ENCODE results near the gene SH2D7. TPM values are rescaled to one million over a fixed set of nuclear protein-coding genes. Genes with fewer than 3 reads are reported as not detected.

SH2D7 gene
- total RNA-seq, 1 experiment from 2014 or later, result not detected

GRCh38 chr15:78097667-78098066 lies 5.3 kb downstream of the SH2D7 start:
- ChIA-PET POLR2A (interaction anchor here (0.6 kb wide), 1 partner anchor 779 kb away, joined by 3 read pairs; no protein-coding TSS in a partner anchor), CTCF (interaction anchor here (1.0 to 4.0 kb wide), 3 partner anchors 11 to 139 kb away, joined by 3 to 35 read pairs (median 6); no protein-coding TSS in a partner anchor)
- Mint-ChIP-seq H3K9me3 (no peaks in the 10 kb centered on the region), H3K27me3 (ENCODE audit: low read depth) (peaks cover 19% of the 10 kb centered on the region), H3K27ac (no peak overlapping the region), H3K4me3 (no peak overlapping the region), H3K36me3 (no peaks in the 10 kb centered on the region), H3K4me1 (no peaks in the 10 kb centered on the region)
- no peak for DNase-seq (ENCODE audit: low spot score)
- no peak for TF ChIP-seq ETV6 (CRISPR knock-in tag; IDR thresholded peaks at IDR 0.05)
- no peak for ATAC-seq

GRCh38 chr15:78098131-78098755 lies 5.9 kb downstream of the SH2D7 start:
- no peaks in the 10 kb centered on the region for H3K4me1 Mint-ChIP-seq
- no peaks in the 10 kb centered on the region for H3K9me3 Mint-ChIP-seq
- no peak overlapping the region for H3K4me3 Mint-ChIP-seq
- CTCF ChIA-PET, result interaction anchor here (1.0 to 4.0 kb wide), 3 partner anchors 11 to 139 kb away, joined by 3 to 35 read pairs (median 6); no protein-coding TSS in a partner anchor
- ATAC-seq (no peak), DNase-seq (ENCODE audit: low spot score) (no peak)
- no peak for TF ChIP-seq ZNF512 (CRISPR knock-in tag; IDR thresholded peaks at IDR 0.05; ENCODE audit: borderline replicate concordance)
- no peak for TF ChIP-seq TCF7 (CRISPR knock-in tag; IDR thresholded peaks at IDR 0.05; ENCODE audit: low read depth)
- TF ChIP-seq NR3C1 (CRISPR knock-in tag; conservative IDR thresholded peaks at IDR 0.05; ENCODE audit: low read depth), result no peak
- no peak for TF ChIP-seq ATF1 (CRISPR knock-in tag; IDR thresholded peaks at IDR 0.05)
- POLR2A ChIA-PET, result interaction anchor here (0.6 kb wide), 1 partner anchor 779 kb away, joined by 3 read pairs; no protein-coding TSS in a partner anchor
- no peaks in the 10 kb centered on the region for H3K36me3 Mint-ChIP-seq
- no peak overlapping the region for H3K27ac Mint-ChIP-seq
- H3K27me3 Mint-ChIP-seq (ENCODE audit: low read depth), result peaks cover 15% of the 10 kb centered on the region

DNA sequence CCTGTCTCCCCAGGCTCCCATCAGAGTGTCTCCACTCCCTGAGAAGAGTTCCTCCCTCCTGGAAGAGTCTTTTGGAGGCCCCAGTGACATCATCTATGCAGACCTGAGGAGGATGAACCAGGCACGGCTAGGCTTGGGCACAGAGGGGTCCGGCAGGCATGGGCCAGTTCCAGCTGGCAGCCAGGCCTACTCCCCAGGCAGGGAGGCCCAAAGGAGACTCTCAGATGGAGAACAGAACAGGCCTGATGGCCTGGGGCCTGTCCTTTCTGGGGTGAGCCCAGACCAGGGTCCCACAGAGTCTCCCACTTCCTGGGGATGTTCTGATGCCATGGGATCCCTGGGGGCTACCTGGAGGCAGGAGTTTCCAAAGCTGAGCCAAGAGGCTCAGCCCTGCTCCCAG lies 8.5 kb downstream of the SH2D7 start:
- no peaks in the 10 kb centered on the region; the same call in 1 of the 2 replicates for H3K27me3 Mint-ChIP-seq (ENCODE audit: low read depth)
- H3K4me3 Mint-ChIP-seq, result no peak overlapping the region
- ChIA-PET POLR2A (no interaction called here), CTCF (interaction anchor here (0.6 to 1.8 kb wide), 2 partner anchors 15 to 76 kb away, joined by 3 to 4 read pairs; no protein-coding TSS in a partner anchor)
- no peak for ATAC-seq
- no peaks in the 10 kb centered on the region for H3K4me1 Mint-ChIP-seq
- no peak for DNase-seq (ENCODE audit: low spot score)
- no peaks in the 10 kb centered on the region for H3K9me3 Mint-ChIP-seq
- TF ChIP-seq ZNF263 (CRISPR knock-in tag; IDR thresholded peaks at IDR 0.05; ENCODE audit: low read depth) (no peak), ZNF396 (CRISPR knock-in tag; IDR thresholded peaks at IDR 0.05; ENCODE audit: borderline replicate concordance) (no peak), GTF2I (CRISPR knock-in tag; conservative IDR thresholded peaks at IDR 0.05) (no peak), FOXK1 (CRISPR knock-in tag; IDR thresholded peaks at IDR 0.05) (no peak), ETV6 (CRISPR knock-in tag; IDR thresholded peaks at IDR 0.05) (no peak), TP53 (CRISPR knock-in tag; IDR thresholded peaks at IDR 0.05) (no peak), IRF2 (CRISPR knock-in tag; IDR thresholded peaks at IDR 0.05; ENCODE audit: borderline replicate concordance, low read depth) (no peak), ZBTB21 (CRISPR knock-in tag; IDR thresholded peaks at IDR 0.05; ENCODE audit: borderline replicate concordance) (no peak), FOXJ3 (CRISPR knock-in tag; IDR thresholded peaks at IDR 0.05; ENCODE audit: borderline replicate concordance) (no peak)
- TF ChIP-seq, protein P1, sequence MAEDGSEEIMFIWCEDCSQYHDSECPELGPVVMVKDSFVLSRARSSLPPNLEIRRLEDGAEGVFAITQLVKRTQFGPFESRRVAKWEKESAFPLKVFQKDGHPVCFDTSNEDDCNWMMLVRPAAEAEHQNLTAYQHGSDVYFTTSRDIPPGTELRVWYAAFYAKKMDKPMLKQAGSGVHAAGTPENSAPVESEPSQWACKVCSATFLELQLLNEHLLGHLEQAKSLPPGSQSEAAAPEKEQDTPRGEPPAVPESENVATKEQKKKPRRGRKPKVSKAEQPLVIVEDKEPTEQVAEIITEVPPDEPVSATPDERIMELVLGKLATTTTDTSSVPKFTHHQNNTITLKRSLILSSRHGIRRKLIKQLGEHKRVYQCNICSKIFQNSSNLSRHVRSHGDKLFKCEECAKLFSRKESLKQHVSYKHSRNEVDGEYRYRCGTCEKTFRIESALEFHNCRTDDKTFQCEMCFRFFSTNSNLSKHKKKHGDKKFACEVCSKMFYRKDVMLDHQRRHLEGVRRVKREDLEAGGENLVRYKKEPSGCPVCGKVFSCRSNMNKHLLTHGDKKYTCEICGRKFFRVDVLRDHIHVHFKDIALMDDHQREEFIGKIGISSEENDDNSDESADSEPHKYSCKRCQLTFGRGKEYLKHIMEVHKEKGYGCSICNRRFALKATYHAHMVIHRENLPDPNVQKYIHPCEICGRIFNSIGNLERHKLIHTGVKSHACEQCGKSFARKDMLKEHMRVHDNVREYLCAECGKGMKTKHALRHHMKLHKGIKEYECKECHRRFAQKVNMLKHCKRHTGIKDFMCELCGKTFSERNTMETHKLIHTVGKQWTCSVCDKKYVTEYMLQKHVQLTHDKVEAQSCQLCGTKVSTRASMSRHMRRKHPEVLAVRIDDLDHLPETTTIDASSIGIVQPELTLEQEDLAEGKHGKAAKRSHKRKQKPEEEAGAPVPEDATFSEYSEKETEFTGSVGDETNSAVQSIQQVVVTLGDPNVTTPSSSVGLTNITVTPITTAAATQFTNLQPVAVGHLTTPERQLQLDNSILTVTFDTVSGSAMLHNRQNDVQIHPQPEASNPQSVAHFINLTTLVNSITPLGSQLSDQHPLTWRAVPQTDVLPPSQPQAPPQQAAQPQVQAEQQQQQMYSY (CRISPR knock-in tag; IDR thresholded peaks at IDR 0.05), result no peak
- TF ChIP-seq, protein P2, sequence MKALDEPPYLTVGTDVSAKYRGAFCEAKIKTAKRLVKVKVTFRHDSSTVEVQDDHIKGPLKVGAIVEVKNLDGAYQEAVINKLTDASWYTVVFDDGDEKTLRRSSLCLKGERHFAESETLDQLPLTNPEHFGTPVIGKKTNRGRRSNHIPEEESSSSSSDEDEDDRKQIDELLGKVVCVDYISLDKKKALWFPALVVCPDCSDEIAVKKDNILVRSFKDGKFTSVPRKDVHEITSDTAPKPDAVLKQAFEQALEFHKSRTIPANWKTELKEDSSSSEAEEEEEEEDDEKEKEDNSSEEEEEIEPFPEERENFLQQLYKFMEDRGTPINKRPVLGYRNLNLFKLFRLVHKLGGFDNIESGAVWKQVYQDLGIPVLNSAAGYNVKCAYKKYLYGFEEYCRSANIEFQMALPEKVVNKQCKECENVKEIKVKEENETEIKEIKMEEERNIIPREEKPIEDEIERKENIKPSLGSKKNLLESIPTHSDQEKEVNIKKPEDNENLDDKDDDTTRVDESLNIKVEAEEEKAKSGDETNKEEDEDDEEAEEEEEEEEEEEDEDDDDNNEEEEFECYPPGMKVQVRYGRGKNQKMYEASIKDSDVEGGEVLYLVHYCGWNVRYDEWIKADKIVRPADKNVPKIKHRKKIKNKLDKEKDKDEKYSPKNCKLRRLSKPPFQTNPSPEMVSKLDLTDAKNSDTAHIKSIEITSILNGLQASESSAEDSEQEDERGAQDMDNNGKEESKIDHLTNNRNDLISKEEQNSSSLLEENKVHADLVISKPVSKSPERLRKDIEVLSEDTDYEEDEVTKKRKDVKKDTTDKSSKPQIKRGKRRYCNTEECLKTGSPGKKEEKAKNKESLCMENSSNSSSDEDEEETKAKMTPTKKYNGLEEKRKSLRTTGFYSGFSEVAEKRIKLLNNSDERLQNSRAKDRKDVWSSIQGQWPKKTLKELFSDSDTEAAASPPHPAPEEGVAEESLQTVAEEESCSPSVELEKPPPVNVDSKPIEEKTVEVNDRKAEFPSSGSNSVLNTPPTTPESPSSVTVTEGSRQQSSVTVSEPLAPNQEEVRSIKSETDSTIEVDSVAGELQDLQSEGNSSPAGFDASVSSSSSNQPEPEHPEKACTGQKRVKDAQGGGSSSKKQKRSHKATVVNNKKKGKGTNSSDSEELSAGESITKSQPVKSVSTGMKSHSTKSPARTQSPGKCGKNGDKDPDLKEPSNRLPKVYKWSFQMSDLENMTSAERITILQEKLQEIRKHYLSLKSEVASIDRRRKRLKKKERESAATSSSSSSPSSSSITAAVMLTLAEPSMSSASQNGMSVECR (CRISPR knock-in tag; IDR thresholded peaks at IDR 0.05; ENCODE audit: borderline replicate concordance), result no peak
- TF ChIP-seq, protein P3, sequence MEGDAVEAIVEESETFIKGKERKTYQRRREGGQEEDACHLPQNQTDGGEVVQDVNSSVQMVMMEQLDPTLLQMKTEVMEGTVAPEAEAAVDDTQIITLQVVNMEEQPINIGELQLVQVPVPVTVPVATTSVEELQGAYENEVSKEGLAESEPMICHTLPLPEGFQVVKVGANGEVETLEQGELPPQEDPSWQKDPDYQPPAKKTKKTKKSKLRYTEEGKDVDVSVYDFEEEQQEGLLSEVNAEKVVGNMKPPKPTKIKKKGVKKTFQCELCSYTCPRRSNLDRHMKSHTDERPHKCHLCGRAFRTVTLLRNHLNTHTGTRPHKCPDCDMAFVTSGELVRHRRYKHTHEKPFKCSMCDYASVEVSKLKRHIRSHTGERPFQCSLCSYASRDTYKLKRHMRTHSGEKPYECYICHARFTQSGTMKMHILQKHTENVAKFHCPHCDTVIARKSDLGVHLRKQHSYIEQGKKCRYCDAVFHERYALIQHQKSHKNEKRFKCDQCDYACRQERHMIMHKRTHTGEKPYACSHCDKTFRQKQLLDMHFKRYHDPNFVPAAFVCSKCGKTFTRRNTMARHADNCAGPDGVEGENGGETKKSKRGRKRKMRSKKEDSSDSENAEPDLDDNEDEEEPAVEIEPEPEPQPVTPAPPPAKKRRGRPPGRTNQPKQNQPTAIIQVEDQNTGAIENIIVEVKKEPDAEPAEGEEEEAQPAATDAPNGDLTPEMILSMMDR (IDR thresholded peaks at IDR 0.05), result no peak
- H3K36me3 Mint-ChIP-seq, result peaks cover 5% of the 10 kb centered on the region; the same call in 1 of the 2 replicates
- no peak overlapping the region for H3K27ac Mint-ChIP-seq
